GM12865 (cell line): ENCODE data around the gene SIK2.

Source experiments
- DNase-seq: peaks from one replicate; pipeline ENCODE4 v3.0.0; 2010; ENCODE audit warnings: low read depth
- H3K4me3 ChIP-seq: 2 replicates; pipeline ENCODE4 v1.5.1; 2011; ENCODE audit warnings: mild to moderate bottlenecking, low read depth, low read length, control low read depth
- CTCF ChIP-seq: IDR thresholded peaks from 2 replicates; pipeline ENCODE4 v1.5.1; 2011; ENCODE audit warnings: low read length, control low read depth, low read depth, inconsistent platforms; ENCODE audit not compliant: insufficient read depth; ENCODE audit errors: missing control alignments

SIK2 gene

GRCh38 chr11:111627591-111627990 lies 25.3 kb downstream of the SIK2 start:
- no peak for TF ChIP-seq CTCF
- no peak for DNase-seq
- H3K4me3 ChIP-seq = no peak overlapping the region

GRCh38 chr11:111629499-111629898 lies 27.2 kb downstream of the SIK2 start:
- no peak for DNase-seq
- no peak overlapping the region for H3K4me3 ChIP-seq
- no peak for TF ChIP-seq CTCF

- no peak overlapping the region for H3K4me3 ChIP-seq
- no peak for DNase-seq
- TF ChIP-seq CTCF = no peak
Observed at GRCh38 chr11:111631024-111631665, 28.9 kb downstream of the SIK2 start.

GRCh38 chr11:111631666-111632039 lies 29.4 kb downstream of the SIK2 start:
- peak; percentile 26 for DNase-seq
- no peak for TF ChIP-seq CTCF

GRCh38 chr11:111632516-111633220 lies 30.4 kb downstream of the SIK2 start:
- no peak for TF ChIP-seq CTCF
- H3K4me3 ChIP-seq = no peak overlapping the region
- no peak for DNase-seq

More at GRCh38 chr11:111631666-111632039, 29.4 kb downstream of the SIK2 start:
- H3K4me3 ChIP-seq = no peak overlapping the region

GRCh38 chr11:111633248-111633647 lies 31.0 kb downstream of the SIK2 start:
- no peak for TF ChIP-seq CTCF
- no peak for DNase-seq
- no peak overlapping the region for H3K4me3 ChIP-seq

- peak; percentile 23 for DNase-seq
- TF ChIP-seq CTCF = no peak
- H3K4me3 ChIP-seq = no peak overlapping the region
Observed at GRCh38 chr11:111633756-111634362, 31.6 kb downstream of the SIK2 start.
